Measurements from ENCODE around the gene EVC.
"Not testable (repeated sequence)": the region's sequence is repeated elsewhere in the genome, so short reads cannot be mapped to it uniquely, and the experiment has no call there.

Gene EVC

DNA sequence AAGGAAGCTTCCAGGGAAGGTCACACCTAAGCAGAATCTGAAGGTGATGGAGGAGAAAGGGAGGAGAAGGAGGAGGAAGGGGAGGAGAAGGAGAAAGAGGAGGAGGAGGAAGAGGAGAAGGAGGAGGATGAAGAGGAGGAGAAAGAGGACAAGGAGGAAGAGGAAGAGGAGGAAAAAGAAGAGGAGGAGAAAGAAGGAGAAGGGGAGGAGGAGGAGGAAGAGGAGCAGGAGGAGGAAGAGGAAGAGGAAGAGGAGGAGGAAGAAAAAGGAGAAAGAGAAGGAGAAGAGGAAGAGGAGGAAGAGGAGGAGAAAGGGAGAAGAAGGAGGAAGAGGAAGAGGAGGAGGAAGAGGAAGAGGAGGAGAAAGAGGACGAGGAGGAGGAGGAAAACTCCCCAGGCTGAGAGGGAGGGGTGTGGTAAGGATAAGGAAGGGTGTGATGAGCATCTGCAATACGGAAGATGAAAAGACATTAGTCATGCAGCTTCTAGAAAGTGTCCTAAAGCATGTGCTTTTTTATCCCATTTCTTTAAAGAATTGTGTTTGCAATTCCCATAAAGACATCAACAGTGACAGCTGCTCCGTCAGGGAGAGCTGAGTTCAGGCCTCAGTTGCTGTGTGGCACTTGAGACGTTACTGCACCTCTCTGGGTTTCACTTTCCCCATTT lies 140.8 kb downstream of the EVC start:
- Histone ChIP-seq H3K9ac (ENCODE audit: low read depth, low read length) (no peak overlapping the region), H3K4me1 (ENCODE audit: insufficient read depth, low read length) (no peaks in the 10 kb centered on the region), H3K36me3 (ENCODE audit: insufficient read depth, low read length) (peaks cover 84% of the 10 kb centered on the region), H3K9me3 (ENCODE audit: insufficient read depth, low read depth, low read length) (no peaks in the 10 kb centered on the region), H3K4me3 (ENCODE audit: low read length) (no peak overlapping the region), H3K27ac (ENCODE audit: low read depth, low read length) (no peak overlapping the region), H3K27me3 (ENCODE audit: insufficient read depth, low read length) (no peaks in the 10 kb centered on the region)
- WGBS, result 90% methylated on average over 4 of the region's 4 CpGs

DNA sequence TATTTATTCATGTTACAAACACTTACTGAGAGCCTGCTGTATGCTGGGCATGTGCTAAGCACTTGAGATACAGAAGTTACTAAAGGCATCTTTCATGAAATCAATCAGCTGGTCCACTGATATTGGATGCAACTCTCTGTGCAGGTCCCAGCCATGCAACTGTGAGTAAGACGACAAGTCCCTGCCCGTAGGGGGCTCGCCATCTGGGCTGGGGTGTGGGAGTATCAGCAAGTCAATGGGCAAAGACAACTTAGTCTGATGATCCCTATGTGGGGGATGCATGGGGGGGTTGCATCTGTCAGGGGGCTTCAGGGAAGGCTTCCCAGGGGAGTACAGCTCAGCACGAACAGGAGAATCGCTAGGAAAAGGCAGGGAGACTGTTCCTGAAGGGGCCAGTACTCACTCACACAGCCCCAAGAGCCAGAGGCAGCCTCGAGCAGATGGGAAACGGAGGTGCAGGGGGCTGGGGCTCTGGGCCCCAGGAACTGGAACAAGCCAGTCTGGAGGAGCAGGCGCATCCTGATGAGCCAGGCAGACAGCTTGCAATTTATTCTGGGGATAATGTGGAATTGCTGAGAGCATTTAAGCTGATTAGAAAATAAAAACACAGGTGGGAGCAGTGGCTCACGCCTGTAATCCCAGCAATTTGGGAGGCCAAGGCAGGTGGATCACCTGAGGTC lies 141.7 kb downstream of the EVC start:
- H3K9me3 ChIP-seq (ENCODE audit: insufficient read depth, low read depth, low read length), result no peaks in the 10 kb centered on the region
- H3K27ac ChIP-seq (ENCODE audit: low read depth, low read length), result no peak overlapping the region
- WGBS, result 85% methylated on average over 9 of the region's 9 CpGs
- no peak overlapping the region for H3K9ac ChIP-seq (ENCODE audit: low read depth, low read length)
- H3K27me3 ChIP-seq (ENCODE audit: insufficient read depth, low read length), result no peaks in the 10 kb centered on the region
- H3K4me1 ChIP-seq (ENCODE audit: insufficient read depth, low read length), result no peaks in the 10 kb centered on the region
- H3K4me3 ChIP-seq (ENCODE audit: low read length), result no peak overlapping the region
- peaks cover 84% of the 10 kb centered on the region for H3K36me3 ChIP-seq (ENCODE audit: insufficient read depth, low read length)

DNA sequence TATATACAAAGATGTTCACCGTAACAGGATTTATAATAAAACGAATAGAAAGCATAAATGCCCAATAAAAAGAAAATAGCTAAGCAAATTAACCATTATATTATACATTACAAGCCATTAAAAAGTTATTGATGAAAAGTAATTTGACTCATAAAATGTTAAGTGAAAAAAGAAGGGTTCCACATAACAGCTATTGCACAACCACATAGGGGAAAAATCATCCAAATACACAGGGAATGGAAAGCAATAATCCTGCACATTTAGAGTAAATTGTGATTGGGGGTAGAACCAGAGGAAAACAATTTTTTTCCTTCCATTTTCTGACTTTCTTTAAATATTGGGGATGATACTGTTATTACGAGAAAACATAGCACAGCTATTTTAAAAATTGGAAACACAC lies 143.9 kb downstream of the EVC start:
- Histone ChIP-seq H3K9ac (ENCODE audit: low read depth, low read length) (no peak overlapping the region), H3K27ac (ENCODE audit: low read depth, low read length) (no peak overlapping the region), H3K4me1 (ENCODE audit: insufficient read depth, low read length) (no peaks in the 10 kb centered on the region), H3K9me3 (ENCODE audit: insufficient read depth, low read depth, low read length) (no peaks in the 10 kb centered on the region), H3K4me3 (ENCODE audit: low read length) (no peak overlapping the region), H3K36me3 (ENCODE audit: insufficient read depth, low read length) (peaks cover 81% of the 10 kb centered on the region), H3K27me3 (ENCODE audit: insufficient read depth, low read length) (no peaks in the 10 kb centered on the region)
- WGBS, result 100% methylated on average over 1 of the region's 3 CpGs

DNA sequence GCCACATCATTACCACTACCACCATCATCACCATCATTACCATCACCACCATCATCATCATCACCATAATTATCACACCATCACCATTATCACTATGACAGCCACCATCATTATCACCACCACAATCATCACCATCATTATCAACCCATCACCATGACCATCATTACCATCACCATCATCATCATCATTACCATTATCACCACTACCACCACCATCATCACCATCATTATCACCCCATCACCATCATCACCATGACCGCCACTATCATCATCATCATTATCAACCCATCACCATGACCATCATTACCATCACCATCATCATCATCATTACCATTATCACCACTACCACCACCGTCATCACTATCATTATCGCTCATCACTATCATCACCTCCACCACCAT lies 145.4 kb downstream of the EVC start:
- peaks cover 80% of the 10 kb centered on the region for H3K36me3 ChIP-seq (ENCODE audit: insufficient read depth, low read length)
- 96% methylated on average over 3 of the region's 3 CpGs for WGBS
- not testable (repeated sequence) for H3K27ac ChIP-seq (ENCODE audit: low read depth, low read length)

DNA sequence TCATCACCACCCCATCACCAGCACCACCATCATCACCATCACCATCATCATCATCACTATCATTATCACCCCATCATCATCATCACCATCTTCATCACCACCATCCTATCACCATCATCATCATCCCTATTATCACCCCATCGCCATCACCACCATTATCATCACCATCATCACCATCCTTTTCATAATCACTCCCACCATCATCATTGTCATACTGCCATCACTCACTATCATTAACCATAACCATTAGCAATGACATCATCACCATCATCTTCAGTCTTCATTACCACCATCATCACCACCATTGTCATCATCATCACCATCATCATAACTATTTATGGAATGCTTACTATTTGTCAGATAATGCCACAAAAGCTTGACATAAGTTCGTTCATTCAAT lies 146.2 kb downstream of the EVC start:
- Histone ChIP-seq H3K9ac (ENCODE audit: low read depth, low read length) (no peak overlapping the region), H3K27ac (ENCODE audit: low read depth, low read length) (no peak overlapping the region), H3K4me1 (ENCODE audit: insufficient read depth, low read length) (no peaks in the 10 kb centered on the region), H3K4me3 (ENCODE audit: low read length) (no peak overlapping the region), H3K36me3 (ENCODE audit: insufficient read depth, low read length) (peaks cover 73% of the 10 kb centered on the region), H3K9me3 (ENCODE audit: insufficient read depth, low read depth, low read length) (no peaks in the 10 kb centered on the region), H3K27me3 (ENCODE audit: insufficient read depth, low read length) (no peaks in the 10 kb centered on the region)
- WGBS, result 86% methylated on average over 2 of the region's 2 CpGs

More for the DNA sequence above, 145.4 kb downstream of the EVC start:
- H3K9ac ChIP-seq (ENCODE audit: low read depth, low read length); H3K27me3 ChIP-seq (ENCODE audit: insufficient read depth, low read length); H3K9me3 ChIP-seq (ENCODE audit: insufficient read depth, low read depth, low read length); H3K4me3 ChIP-seq (ENCODE audit: low read length); H3K4me1 ChIP-seq (ENCODE audit: insufficient read depth, low read length): not testable (repeated sequence)

DNA sequence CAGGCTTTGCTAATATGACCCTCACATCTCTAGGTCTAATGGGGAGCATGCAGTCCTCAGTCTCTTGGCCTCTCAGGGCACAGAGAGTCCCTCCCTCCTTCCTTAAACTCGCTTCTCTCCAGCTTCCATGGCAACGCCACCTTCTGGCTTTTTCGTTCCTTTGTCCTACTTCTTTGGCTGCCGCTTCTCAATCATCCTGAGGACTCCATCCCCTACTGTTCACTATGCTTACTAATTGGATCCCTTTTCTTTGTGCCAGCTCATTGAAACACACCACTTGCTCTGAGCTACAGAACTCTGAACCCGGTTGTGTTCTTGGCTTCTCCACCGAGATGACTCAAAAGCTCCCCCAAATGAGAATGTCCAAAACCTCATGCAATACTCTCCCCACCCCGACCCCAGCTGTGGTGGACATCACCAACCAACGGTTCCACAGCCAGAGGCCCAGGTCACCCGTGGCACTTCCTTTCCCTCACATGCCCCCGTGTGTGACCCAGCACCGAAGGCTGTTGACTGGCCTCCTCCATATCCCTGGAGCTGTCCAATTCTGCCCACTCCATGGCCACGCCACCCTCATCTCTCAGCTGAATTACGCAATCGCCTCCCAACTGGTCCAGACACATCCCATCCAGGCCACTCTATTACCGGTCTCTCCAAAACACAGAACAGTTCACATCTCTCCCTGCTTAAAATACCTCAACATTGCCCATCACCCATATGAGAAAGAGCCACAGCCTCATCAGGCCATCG lies 147.2 kb downstream of the EVC start:
- Histone ChIP-seq H3K9ac (ENCODE audit: low read depth, low read length) (no peak overlapping the region), H3K9me3 (ENCODE audit: insufficient read depth, low read depth, low read length) (no peaks in the 10 kb centered on the region), H3K36me3 (ENCODE audit: insufficient read depth, low read length) (peaks cover 66% of the 10 kb centered on the region), H3K27ac (ENCODE audit: low read depth, low read length) (no peak overlapping the region), H3K27me3 (ENCODE audit: insufficient read depth, low read length) (no peaks in the 10 kb centered on the region), H3K4me1 (ENCODE audit: insufficient read depth, low read length) (0 out of 2 replicates have a peak, but pooled peaks cover under 1% of the 10 kb centered on the region), H3K4me3 (ENCODE audit: low read length) (no peak overlapping the region)
- 89% methylated on average over 16 of the region's 16 CpGs for WGBS

DNA sequence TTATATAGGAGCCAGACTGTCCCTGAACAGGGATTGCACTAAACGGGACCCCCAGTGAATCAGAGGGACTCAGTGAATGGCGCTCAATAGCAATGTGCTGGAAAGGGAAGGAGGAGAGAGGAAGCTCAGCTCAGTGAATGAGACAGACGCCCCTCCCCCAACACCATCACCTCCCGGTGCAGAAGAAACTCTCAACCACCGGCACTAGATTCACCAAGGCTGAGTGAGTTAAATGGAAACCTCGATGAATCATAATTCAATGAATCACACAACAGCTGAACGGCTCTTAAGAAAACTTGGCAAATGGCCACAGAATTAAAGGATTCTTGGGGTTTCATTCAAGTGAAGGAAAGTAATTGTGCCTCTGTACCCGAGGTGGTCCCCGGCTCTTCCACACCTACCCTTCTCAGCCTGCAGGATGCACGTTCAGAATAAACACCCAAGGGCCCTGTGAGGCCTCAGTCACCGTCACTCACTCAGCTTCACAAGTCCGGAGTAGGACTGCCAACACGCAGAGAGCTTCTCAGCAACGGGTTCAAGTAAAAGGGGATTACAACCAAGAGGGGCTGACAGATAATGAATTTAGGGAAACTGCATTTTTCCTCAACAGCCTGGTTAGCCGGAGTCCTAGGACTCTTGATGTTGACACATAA lies 152.6 kb downstream of the EVC start:
- Histone ChIP-seq H3K9me3 (ENCODE audit: insufficient read depth, low read depth, low read length) (no peaks in the 10 kb centered on the region), H3K9ac (ENCODE audit: low read depth, low read length) (no peak overlapping the region), H3K27ac (ENCODE audit: low read depth, low read length) (no peak overlapping the region), H3K4me1 (ENCODE audit: insufficient read depth, low read length) (peaks cover 10% of the 10 kb centered on the region), H3K27me3 (ENCODE audit: insufficient read depth, low read length) (no peaks in the 10 kb centered on the region), H3K36me3 (ENCODE audit: insufficient read depth, low read length) (peaks cover 35% of the 10 kb centered on the region), H3K4me3 (ENCODE audit: low read length) (no peak overlapping the region)
- 76% methylated on average over 15 of the region's 15 CpGs for WGBS

All from HUES64 (cell line).